ENCODE results near the gene P3H2. TPM values are rescaled to one million over a fixed set of nuclear protein-coding genes. Genes with fewer than 3 reads are reported as not detected.

The P3H2 gene
- total and polyA plus RNA-seq, 2 donors (not counting 1 experiment from before 2014, with no cell fraction given), result not detected

GRCh38 chr3:189999718-190000117 is 121.0 kb downstream of the P3H2 start:
- no peaks in the 10 kb centered on the region for H3K9me3 ChIP-seq (ENCODE audit: control extremely low read depth in 1 of 3, control insufficient read depth in 2 of 3, insufficient read depth in 1 of 3, low read length in 2 of 3)
- ChIA-PET CTCF (no interaction called here), POLR2A (no interaction called here)
- ATAC-seq (ENCODE audit: low read depth), result no peak
- H3K4me2 ChIP-seq (replicated peaks; ENCODE audit: low read depth, low read length, poor library complexity, severe bottlenecking), result no peak overlapping the region
- TF ChIP-seq, protein P1, sequence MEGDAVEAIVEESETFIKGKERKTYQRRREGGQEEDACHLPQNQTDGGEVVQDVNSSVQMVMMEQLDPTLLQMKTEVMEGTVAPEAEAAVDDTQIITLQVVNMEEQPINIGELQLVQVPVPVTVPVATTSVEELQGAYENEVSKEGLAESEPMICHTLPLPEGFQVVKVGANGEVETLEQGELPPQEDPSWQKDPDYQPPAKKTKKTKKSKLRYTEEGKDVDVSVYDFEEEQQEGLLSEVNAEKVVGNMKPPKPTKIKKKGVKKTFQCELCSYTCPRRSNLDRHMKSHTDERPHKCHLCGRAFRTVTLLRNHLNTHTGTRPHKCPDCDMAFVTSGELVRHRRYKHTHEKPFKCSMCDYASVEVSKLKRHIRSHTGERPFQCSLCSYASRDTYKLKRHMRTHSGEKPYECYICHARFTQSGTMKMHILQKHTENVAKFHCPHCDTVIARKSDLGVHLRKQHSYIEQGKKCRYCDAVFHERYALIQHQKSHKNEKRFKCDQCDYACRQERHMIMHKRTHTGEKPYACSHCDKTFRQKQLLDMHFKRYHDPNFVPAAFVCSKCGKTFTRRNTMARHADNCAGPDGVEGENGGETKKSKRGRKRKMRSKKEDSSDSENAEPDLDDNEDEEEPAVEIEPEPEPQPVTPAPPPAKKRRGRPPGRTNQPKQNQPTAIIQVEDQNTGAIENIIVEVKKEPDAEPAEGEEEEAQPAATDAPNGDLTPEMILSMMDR (IDR thresholded peaks at IDR 0.05), result no peak
- TF ChIP-seq EZH2 (IDR thresholded peaks at IDR 0.05; ENCODE audit: borderline replicate concordance, insufficient read depth, low read depth, low read length, poor library complexity, severe bottlenecking), result no peak
- Mint-ChIP-seq H3K27ac (no peak overlapping the region), H3K27me3 (peaks cover 3% of the 10 kb centered on the region), H3K9me3 (ENCODE audit: insufficient read depth) (peaks cover 2% of the 10 kb centered on the region), H3K4me3 (no peak overlapping the region), H3K4me1 (no peaks in the 10 kb centered on the region)
- no peaks in the 10 kb centered on the region for H3K36me3 ChIP-seq (replicated peaks in 1 of 2; ENCODE audit: control extremely low read depth in 1 of 2, control insufficient read depth in 1 of 2, extremely low read depth in 1 of 2, insufficient read depth in 2 of 2, low read length in 1 of 2)
- H3K79me2 ChIP-seq (ENCODE audit: control insufficient read depth, insufficient read depth, low read length), result no peaks in the 10 kb centered on the region
- H4K20me1 ChIP-seq (ENCODE audit: control insufficient read depth, insufficient read depth, low read length, poor library complexity, severe bottlenecking), result no peaks in the 10 kb centered on the region
- intact Hi-C loops (cut with micrococcal nuclease), result no loop called here
- no peak for DNase-seq
- no peak overlapping the region for H3K27ac ChIP-seq (ENCODE audit: low read length in 2 of 2)
- H3K27me3 ChIP-seq (replicated peaks in 1 of 4; ENCODE audit: control extremely low read depth in 1 of 4, control insufficient read depth in 3 of 4, insufficient read depth in 4 of 4, low read length in 3 of 4), result no peaks in the 10 kb centered on the region
- H3K4me1 ChIP-seq (ENCODE audit: control insufficient read depth in 2 of 2, insufficient read depth in 2 of 2, low read length in 2 of 2), result no peaks in the 10 kb centered on the region
- no peak overlapping the region for H2AFZ ChIP-seq (ENCODE audit: insufficient read depth, low read depth, low read length, poor library complexity, severe bottlenecking)
- 76% methylated on average over 3 of the region's 4 CpGs for WGBS (ENCODE audit: insufficient coverage)
- H3K9ac ChIP-seq (ENCODE audit: low read length), result no peak overlapping the region
- no peak overlapping the region for H3K4me3 ChIP-seq (ENCODE audit: control extremely low read depth in 1 of 5, extremely low read depth in 1 of 5, insufficient read depth in 1 of 5, low read depth in 2 of 5, low read length in 4 of 5)

GRCh38 chr3:189995129-189995528 is 125.6 kb downstream of the P3H2 start:
- TF ChIP-seq, protein P1 (IDR thresholded peaks at IDR 0.05), result no peak
- TF ChIP-seq EZH2 (IDR thresholded peaks at IDR 0.05; ENCODE audit: borderline replicate concordance, insufficient read depth, low read depth, low read length, poor library complexity, severe bottlenecking), result no peak
- no peak for ATAC-seq (ENCODE audit: low read depth)
- H3K4me1 ChIP-seq (ENCODE audit: control insufficient read depth in 2 of 2, insufficient read depth in 2 of 2, low read length in 2 of 2), result no peaks in the 10 kb centered on the region
- no peaks in the 10 kb centered on the region for H3K9me3 ChIP-seq (ENCODE audit: control extremely low read depth in 1 of 3, control insufficient read depth in 2 of 3, insufficient read depth in 1 of 3, low read length in 2 of 3)
- no peak overlapping the region for H3K4me2 ChIP-seq (replicated peaks; ENCODE audit: low read depth, low read length, poor library complexity, severe bottlenecking)
- H3K27me3 Mint-ChIP-seq, result peaks cover 3% of the 10 kb centered on the region
- CTCF ChIA-PET, result no interaction called here
- H3K9me3 Mint-ChIP-seq (ENCODE audit: insufficient read depth), result peaks cover 2% of the 10 kb centered on the region
- DNase-seq, result no peak
- no peak overlapping the region for H3K27ac ChIP-seq (ENCODE audit: low read length in 2 of 2)
- no peaks in the 10 kb centered on the region for H3K4me1 Mint-ChIP-seq
- no peak overlapping the region for H3K4me3 Mint-ChIP-seq
- H3K9ac ChIP-seq (ENCODE audit: low read length), result no peak overlapping the region
- no peak overlapping the region for H2AFZ ChIP-seq (ENCODE audit: insufficient read depth, low read depth, low read length, poor library complexity, severe bottlenecking)
- WGBS (ENCODE audit: insufficient coverage), result no CpG with 5 or more reads among the region's 3 CpGs
- POLR2A ChIA-PET, result no interaction called here
- no peaks in the 10 kb centered on the region for H4K20me1 ChIP-seq (ENCODE audit: control insufficient read depth, insufficient read depth, low read length, poor library complexity, severe bottlenecking)
- intact Hi-C loops (cut with micrococcal nuclease), result no loop called here
- H3K36me3 ChIP-seq (replicated peaks in 1 of 2; ENCODE audit: control extremely low read depth in 1 of 2, control insufficient read depth in 1 of 2, extremely low read depth in 1 of 2, insufficient read depth in 2 of 2, low read length in 1 of 2), result no peaks in the 10 kb centered on the region
- H3K27ac Mint-ChIP-seq, result no peak overlapping the region
- no peaks in the 10 kb centered on the region for H3K79me2 ChIP-seq (ENCODE audit: control insufficient read depth, insufficient read depth, low read length)
- H3K27me3 ChIP-seq (replicated peaks in 1 of 4; ENCODE audit: control extremely low read depth in 1 of 4, control insufficient read depth in 3 of 4, insufficient read depth in 4 of 4, low read length in 3 of 4), result no peaks in the 10 kb centered on the region
- no peak overlapping the region for H3K4me3 ChIP-seq (ENCODE audit: control extremely low read depth in 1 of 5, extremely low read depth in 1 of 5, insufficient read depth in 1 of 5, low read depth in 2 of 5, low read length in 4 of 5)

Data from B cell (primary cell).